HepG2 (cell line): ENCODE measurements around the gene RHOT1. TPM values are rescaled to one million over a fixed set of nuclear protein-coding genes. Genes with fewer than 3 reads are reported as not detected.

Source experiments
- ARID4A ChIP-seq: sonication (generic); formaldehyde crosslinking; IDR thresholded peaks from 2 replicates; pipeline ENCODE4 v1.5.0; 2020; ENCODE audit warnings: mild to moderate bottlenecking, missing genetic modification reagents, borderline replicate concordance
- DRAP1 ChIP-seq: IDR thresholded peaks from 2 replicates; pipeline ENCODE4 v1.6.1; 2016; ENCODE audit warnings: missing genetic modification reagents, missing compliant biosample characterization
- GLI4 ChIP-seq: sonication (generic); formaldehyde crosslinking; IDR thresholded peaks from 2 replicates; pipeline ENCODE4 v1.5.1; 2020; ENCODE audit warnings: missing genetic modification reagents, mild to moderate bottlenecking, moderate library complexity, borderline replicate concordance
- HOXA7 ChIP-seq: sonication (generic); formaldehyde crosslinking; IDR thresholded peaks from 2 replicates; pipeline ENCODE4 v1.8.1; 2022; ENCODE audit warnings: mild to moderate bottlenecking, missing genetic modification reagents, moderate library complexity
- IKZF4 ChIP-seq: sonication (generic); formaldehyde crosslinking; IDR thresholded peaks from 2 replicates; pipeline ENCODE4 v1.5.1; 2020; ENCODE audit warnings: borderline replicate concordance, mild to moderate bottlenecking, low read depth, missing genetic modification reagents; ENCODE audit errors: not compliant biosample characterization
- KDM3A ChIP-seq: IDR thresholded peaks from 2 replicates; pipeline ENCODE4 v1.6.1; 2018; ENCODE audit warnings: low read depth, missing compliant biosample characterization
- MEIS2 ChIP-seq: sonication (generic); formaldehyde crosslinking; IDR thresholded peaks from 2 replicates; pipeline ENCODE4 v1.9.0; 2021; ENCODE audit warnings: mild to moderate bottlenecking, missing genetic modification reagents
- PATZ1 ChIP-seq: sonication (generic); formaldehyde crosslinking; IDR thresholded peaks from 2 replicates; pipeline ENCODE4 v1.4.0; 2020; ENCODE audit warnings: missing genetic modification reagents
- SALL2 ChIP-seq: sonication (generic); formaldehyde crosslinking; IDR thresholded peaks from 2 replicates; pipeline ENCODE4 v1.8.1; 2023; ENCODE audit warnings: mild to moderate bottlenecking, missing genetic modification reagents, inconsistent platforms
- SAP130 ChIP-seq: IDR thresholded peaks from 2 replicates; pipeline ENCODE4 v1.6.1; 2016; ENCODE audit warnings: low read depth
- SMAD9 ChIP-seq: sonication (generic); formaldehyde crosslinking; IDR thresholded peaks from 2 replicates; pipeline ENCODE4 v1.5.1; 2020; ENCODE audit warnings: mild to moderate bottlenecking, missing genetic modification reagents
- TMF1 ChIP-seq: sonication (generic); formaldehyde crosslinking; IDR thresholded peaks from 2 replicates; pipeline ENCODE4 v1.8.1; 2022; ENCODE audit warnings: low read depth, missing genetic modification reagents
- ZFP36 ChIP-seq: fragments of 150-350 bp; IDR thresholded peaks from 2 replicates; pipeline ENCODE4 v1.6.1; 2018; ENCODE audit warnings: borderline replicate concordance, low read length, low read depth; ENCODE audit not compliant: partially characterized antibody
- ZNF33A ChIP-seq: sonication (generic); formaldehyde crosslinking; IDR thresholded peaks from 2 replicates; pipeline ENCODE4 v1.5.1; 2020; ENCODE audit warnings: missing genetic modification reagents, mild to moderate bottlenecking, moderate library complexity, borderline replicate concordance
- ZNF354B ChIP-seq: sonication (generic); formaldehyde crosslinking; IDR thresholded peaks from 2 replicates; pipeline ENCODE4 v1.8.0; 2022; ENCODE audit warnings: mild to moderate bottlenecking, missing genetic modification reagents
- ZNF7 ChIP-seq: IDR thresholded peaks from 2 replicates; pipeline ENCODE4 v1.6.1; 2016; ENCODE audit warnings: missing biosample characterization, missing genetic modification reagents
- ZNF749 ChIP-seq: sonication (generic); formaldehyde crosslinking; IDR thresholded peaks from 2 replicates; pipeline ENCODE4 v1.8.0; 2022; ENCODE audit warnings: mild to moderate bottlenecking, missing genetic modification reagents, moderate library complexity, borderline replicate concordance
- polyA plus RNA-seq, 8 experiments: library from polyadenylated mRNA; depleted of rRNA in 3 of 8; stranded (reverse) in 7 of 8; unstranded in 1 of 8; fragments of >200 nt; fragmentation: Illumina TruSeq in 4 of 8; extraction: Trizol in 4 of 8; gene quantifications; 2 replicates each; pipeline versions ENCODE4 v1.2.1 to v1.2.3, GENCODE V29; 2011 to 2016; ENCODE audit warnings: low read depth in 4 of 8, missing spikeins in 1 of 8, mixed read lengths in 1 of 8; ENCODE audit not compliant: insufficient read depth in 1 of 8
- total RNA-seq, 5 experiments: library from RNA; depleted of rRNA; stranded (reverse); fragments of >200 nt; fragmentation: Illumina TruSeq; extraction: Trizol; gene quantifications; 2 replicates each; pipeline ENCODE4 v1.2.3, GENCODE V29; 2016; ENCODE audit warnings: low read depth in 1 of 5
- TF ChIP-seq, protein P1 (sequence below): sonication (generic); formaldehyde crosslinking; IDR thresholded peaks from 2 replicates; pipeline ENCODE4 v1.8.1; 2023; ENCODE audit warnings: mild to moderate bottlenecking, missing genetic modification reagents, borderline replicate concordance
- TF ChIP-seq, protein P2 (sequence below): sonication (generic); formaldehyde crosslinking; IDR thresholded peaks from 2 replicates; pipeline ENCODE4 v1.5.0; 2020; ENCODE audit warnings: mild to moderate bottlenecking, missing genetic modification reagents

Gene RHOT1
- total and polyA plus RNA-seq, 2 of the 13 experiments (the other 11 are each of a cell fraction or from before 2014, with no cell fraction given): 25.6 to 41.5 TPM

- TF ChIP-seq ZNF33A (CRISPR knock-in tag) (no peak), DRAP1 (CRISPR knock-in tag) (0 out of 2 replicates have a peak, but pooled peaks have one; percentile 22), HOXA7 (CRISPR knock-in tag) (no peak), KDM3A (CRISPR knock-in tag) (no peak), MEIS2 (CRISPR knock-in tag) (peak; percentile 73; the same call in 1 of the 2 replicates), ARID4A (peak; percentile 77), ZNF749 (CRISPR knock-in tag) (peak; percentile 79), ZNF354B (CRISPR knock-in tag) (no peak), SALL2 (peak; percentile 72; the same call in 1 of the 2 replicates), ZNF7 (no peak), ZFP36 (no peak), TMF1 (CRISPR knock-in tag) (no peak), SMAD9 (CRISPR knock-in tag) (no peak), GLI4 (CRISPR knock-in tag) (no peak), SAP130 (CRISPR knock-in tag) (peak; percentile 72), PATZ1 (CRISPR knock-in tag) (peak; percentile 47), IKZF4 (CRISPR knock-in tag) (no peak)
- TF ChIP-seq, protein P1, sequence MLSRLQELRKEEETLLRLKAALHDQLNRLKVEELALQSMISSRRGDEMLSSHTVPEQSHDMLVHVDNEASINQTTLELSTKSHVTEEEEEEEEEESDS: no peak
- TF ChIP-seq, protein P2, sequence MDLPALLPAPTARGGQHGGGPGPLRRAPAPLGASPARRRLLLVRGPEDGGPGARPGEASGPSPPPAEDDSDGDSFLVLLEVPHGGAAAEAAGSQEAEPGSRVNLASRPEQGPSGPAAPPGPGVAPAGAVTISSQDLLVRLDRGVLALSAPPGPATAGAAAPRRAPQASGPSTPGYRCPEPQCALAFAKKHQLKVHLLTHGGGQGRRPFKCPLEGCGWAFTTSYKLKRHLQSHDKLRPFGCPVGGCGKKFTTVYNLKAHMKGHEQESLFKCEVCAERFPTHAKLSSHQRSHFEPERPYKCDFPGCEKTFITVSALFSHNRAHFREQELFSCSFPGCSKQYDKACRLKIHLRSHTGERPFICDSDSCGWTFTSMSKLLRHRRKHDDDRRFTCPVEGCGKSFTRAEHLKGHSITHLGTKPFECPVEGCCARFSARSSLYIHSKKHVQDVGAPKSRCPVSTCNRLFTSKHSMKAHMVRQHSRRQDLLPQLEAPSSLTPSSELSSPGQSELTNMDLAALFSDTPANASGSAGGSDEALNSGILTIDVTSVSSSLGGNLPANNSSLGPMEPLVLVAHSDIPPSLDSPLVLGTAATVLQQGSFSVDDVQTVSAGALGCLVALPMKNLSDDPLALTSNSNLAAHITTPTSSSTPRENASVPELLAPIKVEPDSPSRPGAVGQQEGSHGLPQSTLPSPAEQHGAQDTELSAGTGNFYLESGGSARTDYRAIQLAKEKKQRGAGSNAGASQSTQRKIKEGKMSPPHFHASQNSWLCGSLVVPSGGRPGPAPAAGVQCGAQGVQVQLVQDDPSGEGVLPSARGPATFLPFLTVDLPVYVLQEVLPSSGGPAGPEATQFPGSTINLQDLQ (CRISPR knock-in tag): peak; percentile 41; the same call in 1 of the 2 replicates
These were observed at the start of gene RHOT1 (continued) for GRCh38 chr17:32142038-32142856.
